ENCODE data around the gene ARID1B. TPM values are rescaled to one million over a fixed set of nuclear protein-coding genes. Genes with fewer than 3 reads are reported as not detected.
"Not testable (repeated sequence)": the region's sequence is repeated elsewhere in the genome, so short reads cannot be mapped to it uniquely, and the experiment has no call there.

ARID1B gene
- total RNA-seq, 2 donors from 2014 or later: 79.3 to 84.6 TPM

DNA sequence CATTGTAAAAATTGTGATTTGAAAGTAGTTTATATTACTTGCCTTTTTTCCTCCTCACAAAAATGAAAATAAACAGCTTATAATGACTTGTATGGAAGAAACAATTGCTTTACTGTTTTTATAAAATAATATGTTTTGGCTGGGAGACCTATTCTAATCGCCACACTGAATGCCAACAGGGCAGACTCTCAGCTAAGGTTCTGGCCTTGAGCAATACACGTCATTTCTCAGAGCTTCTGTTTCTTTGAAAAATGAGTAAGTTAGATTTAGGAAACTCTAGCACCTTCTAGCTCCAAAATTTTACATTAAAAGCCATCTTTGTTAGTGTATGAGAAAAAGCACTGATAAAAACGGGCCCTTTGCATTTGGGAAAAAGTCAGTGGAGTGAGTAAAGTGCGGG lies 166.6 kb downstream of the ARID1B start:
- no peak for DNase-seq (ENCODE audit: low spot score)
- intact Hi-C loops (cut with DNase I): no loop called here

- intact Hi-C loops (cut with DNase I): no loop called here
- no peak for DNase-seq (ENCODE audit: low spot score)
Measured at GRCh38 chr6:156944412-156944811, 167.2 kb downstream of the ARID1B start.

DNA sequence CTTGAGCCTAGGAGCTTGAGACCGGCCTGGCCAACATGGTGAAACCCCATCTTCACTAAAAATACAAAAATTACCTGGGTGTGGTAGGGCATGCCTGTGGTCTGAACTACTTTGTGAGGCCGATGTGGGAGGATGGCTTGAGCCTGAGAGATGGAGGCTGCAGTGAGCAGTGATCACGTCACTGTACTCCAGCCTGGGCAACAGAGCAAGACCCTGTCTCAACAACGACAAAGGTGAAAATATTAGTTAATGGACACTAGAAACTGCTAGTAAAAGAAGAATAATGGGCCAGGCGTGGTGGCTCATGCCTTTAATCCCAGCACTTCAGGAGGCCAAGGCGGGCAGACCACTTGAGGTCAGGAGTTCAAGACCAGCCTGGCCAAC lies 168.6 kb downstream of the ARID1B start:
- intact Hi-C loops (cut with DNase I): not testable (repeated sequence)

DNA sequence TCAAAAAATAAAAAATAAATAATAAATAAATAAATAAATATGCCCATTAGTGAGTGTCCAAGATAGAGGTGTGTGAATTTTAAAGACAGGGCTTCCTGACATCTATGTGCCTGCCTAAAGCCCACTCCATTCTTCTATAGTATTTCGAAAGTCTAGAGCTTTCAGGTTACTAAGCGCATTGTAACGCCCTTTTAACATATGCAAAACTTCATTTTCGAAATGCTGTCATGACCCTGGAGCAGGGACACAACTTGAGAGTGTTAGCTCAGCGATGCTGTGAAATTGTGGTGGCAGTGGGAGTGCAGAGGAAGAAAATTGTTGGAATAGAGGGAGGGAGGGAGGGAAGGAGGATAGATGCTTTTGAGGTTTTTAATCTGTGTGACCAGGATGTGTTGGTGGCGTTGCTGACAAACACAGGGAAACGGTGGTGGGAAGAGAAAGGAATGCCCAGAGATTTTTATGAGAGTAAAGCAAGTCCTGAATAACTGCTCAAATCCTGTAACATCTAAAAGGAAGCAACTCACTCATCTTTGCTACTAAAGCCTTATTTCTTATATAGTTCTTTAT lies 169.3 kb downstream of the ARID1B start:
- DNase-seq (ENCODE audit: low spot score): no peak
- intact Hi-C loops (cut with DNase I): no loop called here

More for the DNA sequence above, 168.6 kb downstream of the ARID1B start:
- DNase-seq (ENCODE audit: low spot score): not testable (repeated sequence)

DNA sequence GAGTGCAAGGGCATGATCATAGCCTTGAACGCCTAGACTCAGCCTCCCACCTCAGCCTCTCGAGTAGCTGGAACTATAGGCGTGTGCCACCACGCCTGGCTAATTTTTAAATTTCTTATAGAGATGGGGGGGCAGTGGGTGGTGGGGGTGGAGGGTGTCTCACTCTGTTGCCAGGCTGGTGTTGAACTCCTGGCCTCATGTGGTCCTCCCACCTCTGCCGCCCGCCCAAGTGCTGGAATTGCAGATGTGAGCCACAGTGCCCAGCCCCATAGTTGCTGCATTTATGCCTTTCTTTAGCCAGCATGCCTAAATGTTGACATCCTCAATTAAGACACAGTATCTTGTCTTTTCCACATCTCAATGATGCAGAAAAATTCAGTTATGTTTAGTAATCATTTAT lies 171.1 kb downstream of the ARID1B start:
- intact Hi-C loops (cut with DNase I): no loop called here

DNA sequence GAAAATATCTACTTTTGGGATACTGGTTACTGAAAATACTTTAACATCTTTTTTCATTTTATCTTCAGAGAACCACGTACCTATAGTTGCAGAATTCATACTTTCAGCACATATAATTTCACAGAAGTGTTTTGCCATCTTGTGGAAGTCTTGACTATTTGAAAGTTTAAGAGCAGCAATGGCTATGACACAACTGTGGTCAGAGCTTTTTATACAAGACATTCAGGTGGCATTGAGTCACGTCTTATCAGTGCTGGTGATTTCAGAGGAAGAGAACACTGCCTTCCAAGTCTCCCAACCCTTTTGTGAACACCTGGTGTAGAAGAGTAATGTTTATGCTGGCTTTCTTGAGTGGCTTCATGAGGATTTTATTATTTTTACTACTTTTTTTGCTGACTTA lies 171.6 kb downstream of the ARID1B start:
- intact Hi-C loops (cut with DNase I): no loop called here
- no peak for DNase-seq (ENCODE audit: low spot score)

More for the DNA sequence above, 171.1 kb downstream of the ARID1B start:
- no peak for DNase-seq (ENCODE audit: low spot score)

DNA sequence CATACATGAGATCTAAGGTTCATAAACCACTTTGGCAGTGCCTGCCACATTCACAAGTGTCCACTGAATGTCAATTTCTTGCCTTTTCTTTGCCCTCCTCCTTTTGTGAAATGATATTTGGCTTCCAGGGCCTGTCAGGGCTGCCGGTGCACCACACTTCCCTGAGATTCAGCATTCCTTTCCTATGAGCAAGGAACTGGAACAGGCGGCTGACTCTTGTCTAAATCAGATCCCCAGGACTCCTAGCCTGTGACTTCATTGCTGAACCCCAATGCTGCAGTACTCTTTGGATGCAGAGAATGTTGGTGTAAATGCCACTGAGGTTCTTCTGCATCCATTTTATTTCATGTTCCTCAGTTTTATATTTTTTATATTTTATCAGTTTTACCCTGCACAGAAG lies 172.2 kb downstream of the ARID1B start:
- intact Hi-C loops (cut with DNase I): no loop called here
- DNase-seq (ENCODE audit: low spot score): no peak

- no peak for DNase-seq (ENCODE audit: low spot score)
- intact Hi-C loops (cut with DNase I): loop anchor here in 1 of 2 donors (10.0 kb wide), 1 partner anchor 385 kb away; no protein-coding TSS in a partner anchor
Measured at GRCh38 chr6:156950084-156950483, 172.9 kb downstream of the ARID1B start.

GRCh38 chr6:156950531-156950930 lies 173.4 kb downstream of the ARID1B start:
- intact Hi-C loops (cut with DNase I): loop anchor here in 1 of 2 donors (10.0 kb wide), 1 partner anchor 386 kb away; no protein-coding TSS in a partner anchor
- DNase-seq (ENCODE audit: low spot score): no peak

GRCh38 chr6:156952401-156952800 lies 175.2 kb downstream of the ARID1B start:
- DNase-seq (ENCODE audit: low spot score): no peak
- intact Hi-C loops (cut with DNase I): loop anchor here in 1 of 2 donors (10.0 kb wide), 1 partner anchor 388 kb away; no protein-coding TSS in a partner anchor

- intact Hi-C loops (cut with DNase I): loop anchor here in 1 of 2 donors (10.0 kb wide), 1 partner anchor 388 kb away; no protein-coding TSS in a partner anchor
- no peak for DNase-seq (ENCODE audit: low spot score)
Measured at GRCh38 chr6:156953127-156953478, 175.9 kb downstream of the ARID1B start.

GRCh38 chr6:156953479-156954146 lies 176.4 kb downstream of the ARID1B start:
- intact Hi-C loops (cut with DNase I): loop anchor here in 1 of 2 donors (10.0 kb wide), 1 partner anchor 389 kb away; no protein-coding TSS in a partner anchor
- DNase-seq (ENCODE audit: low spot score): no peak

GRCh38 chr6:156954191-156954590 lies 177.0 kb downstream of the ARID1B start:
- intact Hi-C loops (cut with DNase I): loop anchor here in 1 of 2 donors (10.0 kb wide), 1 partner anchor 389 kb away; no protein-coding TSS in a partner anchor

DNA sequence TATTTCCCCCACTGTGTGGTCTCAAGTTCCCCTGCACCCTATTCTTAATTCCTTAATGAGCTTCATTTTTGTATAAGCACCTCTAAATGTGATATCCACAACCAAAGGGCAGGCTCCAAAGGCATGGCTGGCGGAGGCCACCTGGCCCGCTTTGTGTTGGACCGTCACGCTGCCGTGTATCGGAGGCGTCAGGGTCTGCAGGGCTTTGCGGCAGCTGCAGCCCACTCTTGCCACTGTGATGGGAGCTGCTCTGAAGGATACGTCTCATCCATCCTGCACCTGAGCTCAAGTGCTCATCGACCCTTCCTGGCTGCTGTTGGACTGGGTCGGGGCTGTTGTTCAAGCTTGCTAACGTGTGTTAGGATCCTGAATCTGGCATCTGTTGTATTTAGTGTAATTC lies 177.6 kb downstream of the ARID1B start:
- DNase-seq (ENCODE audit: low spot score): no peak
- intact Hi-C loops (cut with DNase I): loop anchor here in 1 of 2 donors (10.0 kb wide), 1 partner anchor 390 kb away; no protein-coding TSS in a partner anchor

More at GRCh38 chr6:156954191-156954590, 177.0 kb downstream of the ARID1B start:
- no peak for DNase-seq (ENCODE audit: low spot score)

- intact Hi-C loops (cut with DNase I): loop anchor here in 1 of 2 donors (10.0 kb wide), 1 partner anchor 391 kb away; no protein-coding TSS in a partner anchor
- DNase-seq (ENCODE audit: low spot score): no peak
Measured at GRCh38 chr6:156955494-156956183, 178.5 kb downstream of the ARID1B start.

- no peak for DNase-seq (ENCODE audit: low spot score)
- intact Hi-C loops (cut with DNase I): loop anchor here in 1 of 2 donors (10.0 kb wide), 1 partner anchor 391 kb away; no protein-coding TSS in a partner anchor
Measured at GRCh38 chr6:156956286-156956685, 179.1 kb downstream of the ARID1B start.

- intact Hi-C loops (cut with DNase I): loop anchor here in 1 of 2 donors (10.0 kb wide), 1 partner anchor 393 kb away; no protein-coding TSS in a partner anchor
- no peak for DNase-seq (ENCODE audit: low spot score)
Measured at GRCh38 chr6:156957931-156958547, 180.9 kb downstream of the ARID1B start.

GRCh38 chr6:156960525-156960924 lies 183.3 kb downstream of the ARID1B start:
- no peak for DNase-seq (ENCODE audit: low spot score)
- intact Hi-C loops (cut with DNase I): no loop called here

GRCh38 chr6:156961282-156961892 lies 184.2 kb downstream of the ARID1B start:
- intact Hi-C loops (cut with DNase I): no loop called here
- no peak for DNase-seq (ENCODE audit: low spot score)

Data from posterior vena cava (tissue), 2 donors.